LNCAP (cell line): Measurements from ENCODE around the gene SSTR5.

Experiments
- TF ChIP-seq, protein P1 (sequence below): fragments of 450-650 bp; IDR thresholded peaks from 2 replicates; pipeline ENCODE4 v1.5.1; 2017; ENCODE audit warnings: mild to moderate bottlenecking

SSTR5 gene

GRCh38 chr16:1102921-1103635 lies 30.5 kb downstream of the SSTR5 start:
- TF ChIP-seq, protein P1, sequence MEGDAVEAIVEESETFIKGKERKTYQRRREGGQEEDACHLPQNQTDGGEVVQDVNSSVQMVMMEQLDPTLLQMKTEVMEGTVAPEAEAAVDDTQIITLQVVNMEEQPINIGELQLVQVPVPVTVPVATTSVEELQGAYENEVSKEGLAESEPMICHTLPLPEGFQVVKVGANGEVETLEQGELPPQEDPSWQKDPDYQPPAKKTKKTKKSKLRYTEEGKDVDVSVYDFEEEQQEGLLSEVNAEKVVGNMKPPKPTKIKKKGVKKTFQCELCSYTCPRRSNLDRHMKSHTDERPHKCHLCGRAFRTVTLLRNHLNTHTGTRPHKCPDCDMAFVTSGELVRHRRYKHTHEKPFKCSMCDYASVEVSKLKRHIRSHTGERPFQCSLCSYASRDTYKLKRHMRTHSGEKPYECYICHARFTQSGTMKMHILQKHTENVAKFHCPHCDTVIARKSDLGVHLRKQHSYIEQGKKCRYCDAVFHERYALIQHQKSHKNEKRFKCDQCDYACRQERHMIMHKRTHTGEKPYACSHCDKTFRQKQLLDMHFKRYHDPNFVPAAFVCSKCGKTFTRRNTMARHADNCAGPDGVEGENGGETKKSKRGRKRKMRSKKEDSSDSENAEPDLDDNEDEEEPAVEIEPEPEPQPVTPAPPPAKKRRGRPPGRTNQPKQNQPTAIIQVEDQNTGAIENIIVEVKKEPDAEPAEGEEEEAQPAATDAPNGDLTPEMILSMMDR = peak; percentile 73

DNA sequence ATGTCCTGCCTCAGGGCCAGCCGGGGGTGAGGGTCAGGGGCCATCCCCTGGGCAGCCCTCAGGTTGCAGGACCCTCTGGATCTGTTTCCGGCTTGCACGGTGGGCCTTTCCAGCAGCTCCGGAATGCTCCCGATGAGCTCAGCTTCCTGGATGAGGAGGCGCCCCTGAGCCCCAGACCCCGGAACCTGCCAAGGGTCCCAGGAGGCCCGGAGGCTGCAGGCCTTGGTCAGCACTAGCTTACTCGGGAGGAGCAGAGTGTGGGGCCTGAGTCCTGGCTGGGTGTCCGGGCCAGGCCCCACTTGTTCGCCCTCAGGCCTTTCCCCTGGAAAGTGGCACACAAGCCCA lies 31.1 kb downstream of the SSTR5 start:
- TF ChIP-seq, protein P1 = no peak

DNA sequence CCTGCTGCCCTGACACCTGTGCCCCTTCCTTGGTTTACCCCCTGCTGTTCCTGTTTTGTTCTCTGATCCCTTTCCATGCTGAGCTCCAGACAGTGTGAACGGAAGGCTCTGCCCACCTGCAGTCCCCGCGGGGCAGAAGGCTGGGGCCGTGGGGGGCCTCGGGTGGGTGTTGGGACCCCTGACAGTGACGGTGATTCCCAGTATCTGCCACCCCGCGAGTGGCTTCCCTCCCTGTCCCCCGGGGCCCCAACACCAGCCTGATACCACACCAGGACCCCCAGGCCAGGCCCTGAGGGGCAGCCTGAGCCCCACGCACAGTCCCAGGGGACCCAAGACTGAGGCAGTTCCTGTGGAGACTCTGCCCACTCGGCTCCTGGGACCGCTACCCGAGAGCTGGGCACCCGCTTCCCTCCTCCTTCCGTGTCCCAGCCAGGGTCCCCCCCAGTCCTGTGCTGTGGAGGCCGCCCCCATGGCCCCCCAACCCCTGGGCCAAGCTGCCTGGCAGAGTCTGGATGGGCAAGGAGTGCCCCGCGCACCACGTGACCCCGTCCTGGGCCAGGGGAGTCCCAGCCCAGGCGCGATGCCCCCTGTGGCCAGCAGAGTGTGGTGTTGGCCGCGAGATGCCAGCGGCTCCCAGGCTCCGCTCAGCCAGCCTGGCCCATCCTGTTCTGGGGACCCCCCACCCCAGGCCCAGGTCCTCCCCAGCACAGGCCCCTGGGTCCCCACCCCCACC lies 33.5 kb downstream of the SSTR5 start:
- TF ChIP-seq, protein P1 = peak; percentile 91

DNA sequence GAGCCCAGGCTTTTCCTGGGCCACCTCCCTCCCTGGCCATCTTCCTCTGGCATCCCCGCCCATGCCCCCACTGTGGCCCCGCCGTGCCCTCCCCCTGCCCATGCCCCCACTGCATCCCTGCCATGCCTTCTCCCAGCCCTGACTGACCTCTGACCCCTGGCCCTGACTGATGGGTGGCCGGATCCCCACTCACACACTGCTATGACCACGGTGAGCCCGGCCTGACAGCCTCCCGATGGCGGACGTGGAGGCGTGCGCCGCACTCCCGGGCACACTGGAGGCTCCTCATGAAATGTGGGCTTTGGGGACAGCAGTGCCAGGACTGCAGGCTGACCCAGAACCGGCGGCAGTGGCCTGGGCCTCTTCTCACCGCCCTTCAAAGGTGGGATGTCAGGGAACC lies 34.1 kb downstream of the SSTR5 start:
- TF ChIP-seq, protein P1 = no peak; the same call in 1 of the 2 replicates

- TF ChIP-seq, protein P1 = no peak
These were observed 34.6 kb downstream of the SSTR5 start for GRCh38 chr16:1107141-1107540.

DNA sequence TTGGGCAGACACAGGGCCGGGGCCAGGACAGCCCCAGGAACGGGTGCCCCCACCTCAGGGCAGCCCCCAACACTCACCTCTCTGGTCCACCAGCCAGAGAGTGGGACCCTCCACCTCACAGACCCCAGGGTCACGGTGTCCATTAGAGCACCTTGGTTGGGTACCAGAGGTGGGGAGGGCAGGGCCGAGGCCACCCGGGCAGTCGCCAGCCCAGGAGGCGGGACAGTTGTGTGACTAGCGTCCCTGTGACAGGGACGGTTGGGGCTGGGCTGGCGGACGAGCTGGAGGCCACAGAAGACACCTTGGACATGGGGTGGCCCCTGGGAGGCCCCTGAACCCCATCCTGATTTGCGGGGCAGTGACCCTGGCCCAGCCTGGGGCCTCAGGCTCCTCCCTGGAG lies 35.2 kb downstream of the SSTR5 start:
- TF ChIP-seq, protein P1 = no peak

- TF ChIP-seq, protein P1 = no peak
These were observed 36.0 kb downstream of the SSTR5 start for GRCh38 chr16:1108299-1109252.
